ENCODE data around the gene CHEK1.
A peak's percentile ranks its signal among the peaks of the same experiment; 100 is the strongest.

The CHEK1 gene

GRCh38 chr11:125592305-125593113 is 32.5 kb upstream of the CHEK1 start, which contains the start of gene STT3A:
STT3A (plus strand) TSS chr11:125592852; CDS start chr11:125595916, 3,064 bp downstream.
- H3K9me3 ChIP-seq (ENCODE audit: control insufficient read depth, low read length), result no peaks in the 10 kb centered on the region
- peak within 1 kb of the TSS; percentile 83 for H3K4me3 ChIP-seq (ENCODE audit: insufficient read depth, low read depth, low read length, poor library complexity, severe bottlenecking)
- peak; percentile 95 to 98 (median 96) for DNase-seq
- H3K27me3 ChIP-seq (replicated peaks; ENCODE audit: control insufficient read depth, insufficient read depth, low read length, poor library complexity, severe bottlenecking), result no peaks in the 10 kb centered on the region
- H3K27ac ChIP-seq (ENCODE audit: insufficient read depth, low read length, poor library complexity, severe bottlenecking), result peak within 1 kb of the TSS; percentile 95
- peaks cover 5% of the 10 kb centered on the region for H3K4me1 ChIP-seq (ENCODE audit: control insufficient read depth, insufficient read depth, low read length, poor library complexity, severe bottlenecking)
- H3K36me3 ChIP-seq (ENCODE audit: control insufficient read depth, insufficient read depth, low read length), result peaks cover 7% of the 10 kb centered on the region

- Histone ChIP-seq H3K27me3 (replicated peaks; ENCODE audit: control insufficient read depth, insufficient read depth, low read length, poor library complexity, severe bottlenecking) (no peaks in the 10 kb centered on the region), H3K36me3 (ENCODE audit: control insufficient read depth, insufficient read depth, low read length) (peaks cover 14% of the 10 kb centered on the region), H3K4me1 (ENCODE audit: control insufficient read depth, insufficient read depth, low read length, poor library complexity, severe bottlenecking) (peaks cover 5% of the 10 kb centered on the region), H3K4me3 (ENCODE audit: insufficient read depth, low read depth, low read length, poor library complexity, severe bottlenecking) (peak overlapping the region; percentile 83), H3K27ac (ENCODE audit: insufficient read depth, low read length, poor library complexity, severe bottlenecking) (peak overlapping the region; percentile 79), H3K9me3 (ENCODE audit: control insufficient read depth, low read length) (no peaks in the 10 kb centered on the region)
- DNase-seq, result no peak
These were observed 31.7 kb upstream of the CHEK1 start for GRCh38 chr11:125593114-125593820.

GRCh38 chr11:125594958-125595357 is 30.0 kb upstream of the CHEK1 start:
- Histone ChIP-seq H3K27me3 (replicated peaks; ENCODE audit: control insufficient read depth, insufficient read depth, low read length, poor library complexity, severe bottlenecking) (no peaks in the 10 kb centered on the region), H3K4me1 (ENCODE audit: control insufficient read depth, insufficient read depth, low read length, poor library complexity, severe bottlenecking) (peaks cover 5% of the 10 kb centered on the region), H3K27ac (ENCODE audit: insufficient read depth, low read length, poor library complexity, severe bottlenecking) (no peak overlapping the region), H3K36me3 (ENCODE audit: control insufficient read depth, insufficient read depth, low read length) (peaks cover 15% of the 10 kb centered on the region), H3K4me3 (ENCODE audit: insufficient read depth, low read depth, low read length, poor library complexity, severe bottlenecking) (no peak overlapping the region), H3K9me3 (ENCODE audit: control insufficient read depth, low read length) (no peaks in the 10 kb centered on the region)
- no peak for DNase-seq

- H3K4me1 ChIP-seq (ENCODE audit: control insufficient read depth, insufficient read depth, low read length, poor library complexity, severe bottlenecking), result no peaks in the 10 kb centered on the region
- H3K27ac ChIP-seq (ENCODE audit: insufficient read depth, low read length, poor library complexity, severe bottlenecking), result no peak overlapping the region
- H3K36me3 ChIP-seq (ENCODE audit: control insufficient read depth, insufficient read depth, low read length), result peaks cover 64% of the 10 kb centered on the region
- H3K9me3 ChIP-seq (ENCODE audit: control insufficient read depth, low read length), result no peaks in the 10 kb centered on the region
- H3K27me3 ChIP-seq (replicated peaks; ENCODE audit: control insufficient read depth, insufficient read depth, low read length, poor library complexity, severe bottlenecking), result no peaks in the 10 kb centered on the region
- no peak overlapping the region for H3K4me3 ChIP-seq (ENCODE audit: insufficient read depth, low read depth, low read length, poor library complexity, severe bottlenecking)
- no peak for DNase-seq
These were observed 24.3 kb upstream of the CHEK1 start for GRCh38 chr11:125600663-125601062.

- Histone ChIP-seq H3K4me1 (ENCODE audit: control insufficient read depth, insufficient read depth, low read length, poor library complexity, severe bottlenecking) (no peaks in the 10 kb centered on the region), H3K27me3 (replicated peaks; ENCODE audit: control insufficient read depth, insufficient read depth, low read length, poor library complexity, severe bottlenecking) (no peaks in the 10 kb centered on the region), H3K4me3 (ENCODE audit: insufficient read depth, low read depth, low read length, poor library complexity, severe bottlenecking) (no peak overlapping the region), H3K27ac (ENCODE audit: insufficient read depth, low read length, poor library complexity, severe bottlenecking) (no peak overlapping the region), H3K36me3 (ENCODE audit: control insufficient read depth, insufficient read depth, low read length) (peaks cover 76% of the 10 kb centered on the region), H3K9me3 (ENCODE audit: control insufficient read depth, low read length) (no peaks in the 10 kb centered on the region)
- no peak for DNase-seq
These were observed 21.8 kb upstream of the CHEK1 start for GRCh38 chr11:125603207-125603606.

- Histone ChIP-seq H3K27me3 (replicated peaks; ENCODE audit: control insufficient read depth, insufficient read depth, low read length, poor library complexity, severe bottlenecking) (no peaks in the 10 kb centered on the region), H3K27ac (ENCODE audit: insufficient read depth, low read length, poor library complexity, severe bottlenecking) (no peak overlapping the region), H3K4me3 (ENCODE audit: insufficient read depth, low read depth, low read length, poor library complexity, severe bottlenecking) (no peak overlapping the region), H3K4me1 (ENCODE audit: control insufficient read depth, insufficient read depth, low read length, poor library complexity, severe bottlenecking) (no peaks in the 10 kb centered on the region), H3K9me3 (ENCODE audit: control insufficient read depth, low read length) (no peaks in the 10 kb centered on the region), H3K36me3 (ENCODE audit: control insufficient read depth, insufficient read depth, low read length) (peaks cover 95% of the 10 kb centered on the region)
- DNase-seq, result no peak
These were observed 19.5 kb upstream of the CHEK1 start for GRCh38 chr11:125605417-125605816.

GRCh38 chr11:125609545-125609944 is 15.4 kb upstream of the CHEK1 start:
- DNase-seq, result no peak
- no peaks in the 10 kb centered on the region for H3K9me3 ChIP-seq (ENCODE audit: control insufficient read depth, low read length)
- H3K4me3 ChIP-seq (ENCODE audit: insufficient read depth, low read depth, low read length, poor library complexity, severe bottlenecking), result no peak overlapping the region
- H3K36me3 ChIP-seq (ENCODE audit: control insufficient read depth, insufficient read depth, low read length), result peaks cover 95% of the 10 kb centered on the region
- H3K27me3 ChIP-seq (replicated peaks; ENCODE audit: control insufficient read depth, insufficient read depth, low read length, poor library complexity, severe bottlenecking), result no peaks in the 10 kb centered on the region
- H3K27ac ChIP-seq (ENCODE audit: insufficient read depth, low read length, poor library complexity, severe bottlenecking), result no peak overlapping the region
- no peaks in the 10 kb centered on the region for H3K4me1 ChIP-seq (ENCODE audit: control insufficient read depth, insufficient read depth, low read length, poor library complexity, severe bottlenecking)

GRCh38 chr11:125618383-125618782 is 6.6 kb upstream of the CHEK1 start:
- DNase-seq, result no peak
- Histone ChIP-seq H3K36me3 (ENCODE audit: control insufficient read depth, insufficient read depth, low read length) (peaks cover 65% of the 10 kb centered on the region), H3K9me3 (ENCODE audit: control insufficient read depth, low read length) (no peaks in the 10 kb centered on the region), H3K4me3 (ENCODE audit: insufficient read depth, low read depth, low read length, poor library complexity, severe bottlenecking) (no peak overlapping the region), H3K27me3 (replicated peaks; ENCODE audit: control insufficient read depth, insufficient read depth, low read length, poor library complexity, severe bottlenecking) (no peaks in the 10 kb centered on the region), H3K4me1 (ENCODE audit: control insufficient read depth, insufficient read depth, low read length, poor library complexity, severe bottlenecking) (no peaks in the 10 kb centered on the region), H3K27ac (ENCODE audit: insufficient read depth, low read length, poor library complexity, severe bottlenecking) (no peak overlapping the region)

GRCh38 chr11:125621995-125622394 is 3.0 kb upstream of the CHEK1 start:
- no peak for DNase-seq
- H3K27me3 ChIP-seq (replicated peaks; ENCODE audit: control insufficient read depth, insufficient read depth, low read length, poor library complexity, severe bottlenecking), result no peaks in the 10 kb centered on the region
- no peaks in the 10 kb centered on the region for H3K9me3 ChIP-seq (ENCODE audit: control insufficient read depth, low read length)
- no peak overlapping the region for H3K27ac ChIP-seq (ENCODE audit: insufficient read depth, low read length, poor library complexity, severe bottlenecking)
- H3K36me3 ChIP-seq (ENCODE audit: control insufficient read depth, insufficient read depth, low read length), result peaks cover 31% of the 10 kb centered on the region
- H3K4me1 ChIP-seq (ENCODE audit: control insufficient read depth, insufficient read depth, low read length, poor library complexity, severe bottlenecking), result peaks cover 9% of the 10 kb centered on the region
- no peak overlapping the region for H3K4me3 ChIP-seq (ENCODE audit: insufficient read depth, low read depth, low read length, poor library complexity, severe bottlenecking)

- no peaks in the 10 kb centered on the region for H3K9me3 ChIP-seq (ENCODE audit: control insufficient read depth, low read length)
- no peak overlapping the region for H3K4me3 ChIP-seq (ENCODE audit: insufficient read depth, low read depth, low read length, poor library complexity, severe bottlenecking)
- H3K27me3 ChIP-seq (replicated peaks; ENCODE audit: control insufficient read depth, insufficient read depth, low read length, poor library complexity, severe bottlenecking), result no peaks in the 10 kb centered on the region
- no peak overlapping the region for H3K27ac ChIP-seq (ENCODE audit: insufficient read depth, low read length, poor library complexity, severe bottlenecking)
- peaks cover 9% of the 10 kb centered on the region for H3K4me1 ChIP-seq (ENCODE audit: control insufficient read depth, insufficient read depth, low read length, poor library complexity, severe bottlenecking)
- DNase-seq, result no peak
- H3K36me3 ChIP-seq (ENCODE audit: control insufficient read depth, insufficient read depth, low read length), result peaks cover 25% of the 10 kb centered on the region
These were observed 1.9 kb upstream of the CHEK1 start for GRCh38 chr11:125623064-125623463.

Measured in effector memory CD4-positive, alpha-beta T cell (primary cell).